SK-N-SH (cell line): Measurements from ENCODE around the gene XRCC3. TPM values are rescaled to one million over a fixed set of nuclear protein-coding genes. Genes with fewer than 3 reads are reported as not detected.

Experiments
- CTCF ChIA-PET: fragments of 300-600, 350-600 bp; formaldehyde crosslinking; extraction: SDS; loops from one replicate; lab custom pipeline; 2021; lab: Yijun Ruan, JAX
- POLR2A ChIA-PET: fragments of 350-600 bp; sonication (Branson Sonifier 250); formaldehyde crosslinking; extraction: SDS; loops from one replicate; lab custom pipeline; 2020; ENCODE audit warnings: antibody characterized with exemption, inconsistent platforms; lab: Yijun Ruan, JAX
- DNase-seq: peaks from one replicate; pipeline ENCODE4 v3.0.0; 2012
- H2AFZ ChIP-seq: fragments of 200-600 bp; sonication (generic); 2 replicates; pipeline ENCODE4 v1.8.1; 2016; ENCODE audit warnings: antibody characterized with exemption, mild to moderate bottlenecking, low read depth
- H3F3A ChIP-seq: fragments of 200-600 bp; sonication (generic); replicated peaks from 2 replicates; pipeline ENCODE3; 2016; ENCODE audit warnings: antibody characterized with exemption, mild to moderate bottlenecking; ENCODE audit not compliant: insufficient read depth
- H3K27ac ChIP-seq, 2 experiments: fragments of 200-500 bp in 1 of 2; fragments of 200-600 bp in 1 of 2; sonication (Bioruptor generic) in 1 of 2; sonication (generic), shearing (Covaris generic) in 1 of 2; 2 replicates each; pipeline versions ENCODE4 v1.5.1 to v1.6.1; 2014 to 2016; ENCODE audit warnings: low read depth in 2 of 2, inconsistent platforms in 1 of 2, low read length in 1 of 2, mild to moderate bottlenecking in 1 of 2, mixed read lengths in 1 of 2
- H3K27me3 ChIP-seq: fragments of 200-600 bp; sonication (generic), shearing (Covaris generic); 2 replicates; pipeline ENCODE4 v1.6.1; 2016; ENCODE audit warnings: mixed run types; ENCODE audit not compliant: insufficient read depth
- H3K36me3 ChIP-seq, 2 experiments: fragments of 200-500 bp in 1 of 2; fragments of 200-600 bp in 1 of 2; sonication (Bioruptor generic) in 1 of 2; sonication (generic) in 1 of 2; replicated peaks in 1 of 2; 2 replicates each; pipeline versions ENCODE3 to v1.5.1; 2014 to 2016; ENCODE audit warnings: low read length in 1 of 2, mild to moderate bottlenecking in 1 of 2; ENCODE audit not compliant: insufficient read depth in 2 of 2, control insufficient read depth in 1 of 2
- H3K4me1 ChIP-seq, 2 experiments: fragments of 200-500 bp in 1 of 2; fragments of 200-600 bp in 1 of 2; sonication (Bioruptor generic) in 1 of 2; sonication (generic), shearing (Covaris generic) in 1 of 2; 2 replicates each; pipeline versions ENCODE4 v1.5.1 to v1.6.1; 2014 to 2016; ENCODE audit warnings: low read depth in 1 of 2, low read length in 1 of 2, mixed run types in 1 of 2; ENCODE audit not compliant: insufficient read depth in 2 of 2, control insufficient read depth in 1 of 2
- H3K4me2 ChIP-seq: fragments of 200-600 bp; sonication (generic), shearing (Covaris generic); 2 replicates; pipeline ENCODE4 v1.6.1; 2017; ENCODE audit warnings: mixed run types
- H3K4me3 ChIP-seq, 2 experiments: fragments of 200-500 bp in 1 of 2; fragments of 200-600 bp in 1 of 2; sonication (Bioruptor generic) in 1 of 2; sonication (generic), shearing (Covaris generic) in 1 of 2; 2 replicates each; pipeline versions ENCODE4 v1.5.1 to v1.8.1; 2014 to 2016; ENCODE audit warnings: low read depth in 2 of 2, inconsistent platforms in 1 of 2, low read length in 1 of 2, mild to moderate bottlenecking in 1 of 2, mixed read lengths in 1 of 2, moderate library complexity in 1 of 2
- H3K79me2 ChIP-seq: fragments of 200-600 bp; sonication (generic); 2 replicates; pipeline ENCODE4 v1.8.1; 2017; ENCODE audit warnings: mild to moderate bottlenecking; ENCODE audit not compliant: insufficient read depth
- H3K9ac ChIP-seq: fragments of 200-600 bp; sonication (generic); 2 replicates; pipeline ENCODE4 v1.6.1; 2017; ENCODE audit warnings: mixed run types
- H3K9me2 ChIP-seq: fragments of 200-600 bp; sonication (generic); 2 replicates; pipeline ENCODE4 v1.6.1; 2017; ENCODE audit warnings: mixed run types
- H3K9me3 ChIP-seq: fragments of 200-600 bp; sonication (generic); 2 replicates; pipeline ENCODE4 v1.6.1; 2017; ENCODE audit warnings: mixed run types, mild to moderate bottlenecking, moderate library complexity
- H4K20me1 ChIP-seq: fragments of 200-600 bp; sonication (generic); 2 replicates; pipeline ENCODE4 v1.6.1; 2017; ENCODE audit warnings: mild to moderate bottlenecking, mixed run types; ENCODE audit not compliant: insufficient read depth
- ELF1 ChIP-seq: IDR thresholded peaks from 2 replicates; pipeline ENCODE4 v1.4.0; 2012
- EP300 ChIP-seq, 2 experiments: IDR thresholded peaks; 2 replicates each; pipeline versions ENCODE4 v1.4.0 to v1.6.1; 2012; ENCODE audit warnings: borderline replicate concordance in 1 of 2, low read depth in 1 of 2, low read length in 1 of 2
- EZH2phosphoT487 ChIP-seq: fragments of 200-600 bp; sonication (generic); IDR thresholded peaks from 2 replicates; pipeline ENCODE4 v1.6.1; 2017; ENCODE audit warnings: low read depth, mixed run types, mild to moderate bottlenecking, antibody characterized with exemption, moderate library complexity, borderline replicate concordance
- FOSL2 ChIP-seq: IDR thresholded peaks from 2 replicates; pipeline ENCODE4 v1.4.0; 2012; ENCODE audit warnings: low read depth, mild to moderate bottlenecking, moderate library complexity, borderline replicate concordance
- GATA2 ChIP-seq: sonication (generic); formaldehyde crosslinking; IDR thresholded peaks from 2 replicates; pipeline ENCODE4 v1.5.0; 2020; ENCODE audit warnings: mild to moderate bottlenecking, missing genetic modification reagents
- JUND ChIP-seq: IDR thresholded peaks from 2 replicates; pipeline ENCODE4 v1.4.0; 2012
- MXI1 ChIP-seq: IDR thresholded peaks from 2 replicates; pipeline ENCODE4 v1.6.1; 2012; ENCODE audit warnings: mild to moderate bottlenecking, low read depth, low read length, improper control_type of control experiment
- NFIC ChIP-seq: IDR thresholded peaks from 2 replicates; pipeline ENCODE4 v1.4.0; 2012; ENCODE audit warnings: borderline replicate concordance
- RAD21 ChIP-seq: IDR thresholded peaks from 2 replicates; pipeline ENCODE4 v1.6.1; 2012; ENCODE audit warnings: mild to moderate bottlenecking, low read length
- RFX5 ChIP-seq: IDR thresholded peaks from 2 replicates; pipeline ENCODE4 v1.6.1; 2012; ENCODE audit warnings: mild to moderate bottlenecking, improper control_type of control experiment, low read length
- RXRA ChIP-seq: IDR thresholded peaks from 2 replicates; pipeline ENCODE4 v1.4.0; 2012; ENCODE audit warnings: low read depth, mild to moderate bottlenecking, borderline replicate concordance
- TAF1 ChIP-seq: IDR thresholded peaks from 2 replicates; pipeline ENCODE4 v1.6.1; 2012; ENCODE audit warnings: low read depth, mild to moderate bottlenecking, low read length, moderate library complexity, borderline replicate concordance
- TEAD4 ChIP-seq: IDR thresholded peaks from 2 replicates; pipeline ENCODE4 v1.4.0; 2012; ENCODE audit warnings: mild to moderate bottlenecking, borderline replicate concordance; ENCODE audit not compliant: insufficient read depth
- YY1 ChIP-seq: IDR thresholded peaks from 2 replicates; pipeline ENCODE4 v1.4.0; 2012; ENCODE audit warnings: low read depth, mild to moderate bottlenecking
- WGBS: methylation state at CpG from one replicate; pipeline ENCODE4 v1.1.6; 2017; ENCODE audit warnings: low lambda C conversion rate; 5-methylcytosine and 5-hydroxymethylcytosine counted together
- polyA plus RNA-seq, 3 experiments: library from polyadenylated mRNA; depleted of rRNA; stranded (reverse); fragments of >200 nt; gene quantifications; 2 replicates each; pipeline ENCODE4 v1.2.3, GENCODE V29; 2012
- TF ChIP-seq, protein P1 (sequence below): fragments of 200-600 bp; sonication (generic); IDR thresholded peaks from 2 replicates; pipeline ENCODE4 v1.6.1; 2017; ENCODE audit warnings: antibody characterized with exemption, mild to moderate bottlenecking, moderate library complexity
- TF ChIP-seq, protein P2 (sequence below): IDR thresholded peaks from 2 replicates; pipeline ENCODE4 v1.4.0; 2012; ENCODE audit warnings: low read depth, borderline replicate concordance
- TF ChIP-seq, protein P3 (sequence below): IDR thresholded peaks from 2 replicates; pipeline ENCODE4 v1.4.0; 2012; ENCODE audit warnings: low read depth, borderline replicate concordance
- TF ChIP-seq, protein P4 (sequence below): IDR thresholded peaks from 2 replicates; pipeline ENCODE4; 2012

Gene XRCC3
- polyA plus RNA-seq, 1 of the 3 experiments (the other 2 are of a cell fraction): 11.7 TPM

DNA sequence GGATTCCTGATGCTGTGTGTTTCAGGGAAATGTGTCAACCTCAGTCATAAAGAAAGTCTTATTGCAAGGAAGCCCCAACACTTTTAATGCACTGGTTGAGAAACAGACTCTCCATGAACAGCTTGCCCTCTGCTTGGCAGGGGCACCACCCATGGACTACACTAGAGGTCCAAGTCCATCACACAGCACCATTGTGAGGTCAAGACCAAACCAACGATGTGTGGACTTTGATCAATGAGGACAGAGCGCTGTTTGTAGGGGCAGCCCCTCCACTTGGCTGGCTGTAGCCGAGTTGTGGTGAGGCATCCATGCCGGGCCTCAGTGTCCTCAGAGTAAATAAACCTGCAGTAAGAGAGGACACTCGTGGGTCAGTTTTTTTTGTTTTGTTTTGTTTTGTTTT, 30.2 kb upstream of the XRCC3 start:
- ChIA-PET CTCF (interaction anchor here (1.1 kb wide), 1 partner anchor 10 kb away, joined by 3 read pairs; no protein-coding TSS in a partner anchor), POLR2A (interaction anchor here (0.6 kb wide), 1 partner anchor 172 kb away, joined by 4 read pairs; no protein-coding TSS in a partner anchor)
- 87% methylated on average over 5 of the region's 5 CpGs for WGBS

More for the DNA sequence above, 30.2 kb upstream of the XRCC3 start:
- no peaks in the 10 kb centered on the region for H3K9me3 ChIP-seq
- H2AFZ ChIP-seq: no peak overlapping the region
- H3K4me2 ChIP-seq: no peak overlapping the region
- no peaks in the 10 kb centered on the region for H4K20me1 ChIP-seq
- peaks cover 0 to 11% of the 10 kb centered on the region in 2 experiments for H3K36me3 ChIP-seq
- H3K9me2 ChIP-seq: no peaks in the 10 kb centered on the region
- H3K27me3 ChIP-seq: no peaks in the 10 kb centered on the region
- H3F3A ChIP-seq: no peaks in the 10 kb centered on the region
- H3K79me2 ChIP-seq: no peaks in the 10 kb centered on the region
- H3K4me1 ChIP-seq: no peaks in the 10 kb centered on the region; a peak in 1 of 4 replicates
- TF ChIP-seq, protein P1, sequence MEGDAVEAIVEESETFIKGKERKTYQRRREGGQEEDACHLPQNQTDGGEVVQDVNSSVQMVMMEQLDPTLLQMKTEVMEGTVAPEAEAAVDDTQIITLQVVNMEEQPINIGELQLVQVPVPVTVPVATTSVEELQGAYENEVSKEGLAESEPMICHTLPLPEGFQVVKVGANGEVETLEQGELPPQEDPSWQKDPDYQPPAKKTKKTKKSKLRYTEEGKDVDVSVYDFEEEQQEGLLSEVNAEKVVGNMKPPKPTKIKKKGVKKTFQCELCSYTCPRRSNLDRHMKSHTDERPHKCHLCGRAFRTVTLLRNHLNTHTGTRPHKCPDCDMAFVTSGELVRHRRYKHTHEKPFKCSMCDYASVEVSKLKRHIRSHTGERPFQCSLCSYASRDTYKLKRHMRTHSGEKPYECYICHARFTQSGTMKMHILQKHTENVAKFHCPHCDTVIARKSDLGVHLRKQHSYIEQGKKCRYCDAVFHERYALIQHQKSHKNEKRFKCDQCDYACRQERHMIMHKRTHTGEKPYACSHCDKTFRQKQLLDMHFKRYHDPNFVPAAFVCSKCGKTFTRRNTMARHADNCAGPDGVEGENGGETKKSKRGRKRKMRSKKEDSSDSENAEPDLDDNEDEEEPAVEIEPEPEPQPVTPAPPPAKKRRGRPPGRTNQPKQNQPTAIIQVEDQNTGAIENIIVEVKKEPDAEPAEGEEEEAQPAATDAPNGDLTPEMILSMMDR: no peak
- TF ChIP-seq, protein P2, sequence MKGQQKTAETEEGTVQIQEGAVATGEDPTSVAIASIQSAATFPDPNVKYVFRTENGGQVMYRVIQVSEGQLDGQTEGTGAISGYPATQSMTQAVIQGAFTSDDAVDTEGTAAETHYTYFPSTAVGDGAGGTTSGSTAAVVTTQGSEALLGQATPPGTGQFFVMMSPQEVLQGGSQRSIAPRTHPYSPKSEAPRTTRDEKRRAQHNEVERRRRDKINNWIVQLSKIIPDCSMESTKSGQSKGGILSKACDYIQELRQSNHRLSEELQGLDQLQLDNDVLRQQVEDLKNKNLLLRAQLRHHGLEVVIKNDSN: no peak
- no peak for TF ChIP-seq TEAD4
- no peak for TF ChIP-seq GATA2 (CRISPR knock-in tag)
- TF ChIP-seq RXRA: no peak
- no peak for TF ChIP-seq EZH2phosphoT487
- no peak for TF ChIP-seq ELF1
- no peak for TF ChIP-seq MXI1
- TF ChIP-seq TAF1: no peak
- no peak for TF ChIP-seq NFIC
- no peak for TF ChIP-seq FOSL2
- TF ChIP-seq, protein P3, sequence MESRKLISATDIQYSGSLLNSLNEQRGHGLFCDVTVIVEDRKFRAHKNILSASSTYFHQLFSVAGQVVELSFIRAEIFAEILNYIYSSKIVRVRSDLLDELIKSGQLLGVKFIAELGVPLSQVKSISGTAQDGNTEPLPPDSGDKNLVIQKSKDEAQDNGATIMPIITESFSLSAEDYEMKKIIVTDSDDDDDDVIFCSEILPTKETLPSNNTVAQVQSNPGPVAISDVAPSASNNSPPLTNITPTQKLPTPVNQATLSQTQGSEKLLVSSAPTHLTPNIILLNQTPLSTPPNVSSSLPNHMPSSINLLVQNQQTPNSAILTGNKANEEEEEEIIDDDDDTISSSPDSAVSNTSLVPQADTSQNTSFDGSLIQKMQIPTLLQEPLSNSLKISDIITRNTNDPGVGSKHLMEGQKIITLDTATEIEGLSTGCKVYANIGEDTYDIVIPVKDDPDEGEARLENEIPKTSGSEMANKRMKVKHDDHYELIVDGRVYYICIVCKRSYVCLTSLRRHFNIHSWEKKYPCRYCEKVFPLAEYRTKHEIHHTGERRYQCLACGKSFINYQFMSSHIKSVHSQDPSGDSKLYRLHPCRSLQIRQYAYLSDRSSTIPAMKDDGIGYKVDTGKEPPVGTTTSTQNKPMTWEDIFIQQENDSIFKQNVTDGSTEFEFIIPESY: no peak
- TF ChIP-seq RAD21: no peak
- no peak for TF ChIP-seq EP300 (IDR thresholded peaks at IDR 0.05; ENCODE audit: borderline replicate concordance in 1 of 2, low read depth in 1 of 2, low read length in 1 of 2)
- TF ChIP-seq RFX5: no peak
- TF ChIP-seq YY1: no peak
- TF ChIP-seq JUND: no peak
- TF ChIP-seq, protein P4, sequence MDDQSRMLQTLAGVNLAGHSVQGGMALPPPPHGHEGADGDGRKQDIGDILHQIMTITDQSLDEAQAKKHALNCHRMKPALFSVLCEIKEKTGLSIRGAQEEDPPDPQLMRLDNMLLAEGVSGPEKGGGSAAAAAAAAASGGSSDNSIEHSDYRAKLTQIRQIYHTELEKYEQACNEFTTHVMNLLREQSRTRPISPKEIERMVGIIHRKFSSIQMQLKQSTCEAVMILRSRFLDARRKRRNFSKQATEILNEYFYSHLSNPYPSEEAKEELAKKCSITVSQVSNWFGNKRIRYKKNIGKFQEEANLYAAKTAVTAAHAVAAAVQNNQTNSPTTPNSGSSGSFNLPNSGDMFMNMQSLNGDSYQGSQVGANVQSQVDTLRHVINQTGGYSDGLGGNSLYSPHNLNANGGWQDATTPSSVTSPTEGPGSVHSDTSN: no peak
- DNase-seq: no peak
- no peak overlapping the region for H3K4me3 ChIP-seq
- H3K27ac ChIP-seq: no peak overlapping the region
- H3K9ac ChIP-seq: no peak overlapping the region
